Hematopoietic multipotent progenitor cell treated with erythropoietin and hydrocortisone succinate and interleukin-3 and kit ligand, for 8 days (in vitro differentiated cells): ENCODE data around the gene ANKRD63.

Experiments
- DNase-seq: peaks from one replicate; pipeline ENCODE4 v3.0.0-alpha.2; 2015

Gene ANKRD63

DNA sequence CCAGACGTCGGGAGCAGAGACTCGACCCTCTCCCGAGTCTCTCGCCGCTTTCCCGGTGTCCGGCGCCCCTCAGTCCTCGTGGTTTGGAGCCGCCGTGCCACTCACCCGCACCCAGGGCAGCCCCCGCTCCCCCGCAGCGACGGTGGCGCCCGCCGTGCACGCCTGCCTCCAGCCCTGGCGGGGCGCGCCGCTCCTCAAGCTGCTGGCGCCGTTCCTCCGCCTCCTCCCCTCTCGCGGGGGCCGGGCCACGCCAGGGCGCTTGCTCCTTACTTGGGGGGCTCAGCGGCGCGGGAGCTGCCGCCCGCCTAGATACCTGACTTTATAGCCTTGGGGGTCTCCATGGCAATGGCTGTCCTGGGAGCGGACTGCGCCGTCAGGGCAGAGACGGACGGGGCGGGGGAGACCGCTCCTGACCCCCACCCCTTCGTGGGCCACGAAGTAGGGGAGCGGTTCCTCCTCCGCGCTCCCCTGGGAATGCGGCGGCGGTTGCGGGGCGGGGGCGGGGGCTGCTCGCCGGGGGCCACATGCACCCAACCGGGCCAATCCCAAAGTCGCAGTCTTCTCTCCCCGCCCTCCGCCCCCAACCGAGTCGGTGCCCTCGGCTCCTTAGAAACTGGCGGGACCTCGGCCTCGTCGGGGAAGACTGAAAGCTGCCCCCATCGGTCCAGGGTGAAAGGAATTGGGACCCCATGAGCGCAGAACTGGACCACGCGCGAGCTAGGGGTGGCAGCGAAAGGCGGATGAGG is at the start of gene ANKRD63:
Gene ANKRD63 (minus strand): TSS at position 196 of the 746 bp plus-strand sequence. CDS start 478 bp downstream, outside the sequence.
- peak; percentile 26 for DNase-seq

DNA sequence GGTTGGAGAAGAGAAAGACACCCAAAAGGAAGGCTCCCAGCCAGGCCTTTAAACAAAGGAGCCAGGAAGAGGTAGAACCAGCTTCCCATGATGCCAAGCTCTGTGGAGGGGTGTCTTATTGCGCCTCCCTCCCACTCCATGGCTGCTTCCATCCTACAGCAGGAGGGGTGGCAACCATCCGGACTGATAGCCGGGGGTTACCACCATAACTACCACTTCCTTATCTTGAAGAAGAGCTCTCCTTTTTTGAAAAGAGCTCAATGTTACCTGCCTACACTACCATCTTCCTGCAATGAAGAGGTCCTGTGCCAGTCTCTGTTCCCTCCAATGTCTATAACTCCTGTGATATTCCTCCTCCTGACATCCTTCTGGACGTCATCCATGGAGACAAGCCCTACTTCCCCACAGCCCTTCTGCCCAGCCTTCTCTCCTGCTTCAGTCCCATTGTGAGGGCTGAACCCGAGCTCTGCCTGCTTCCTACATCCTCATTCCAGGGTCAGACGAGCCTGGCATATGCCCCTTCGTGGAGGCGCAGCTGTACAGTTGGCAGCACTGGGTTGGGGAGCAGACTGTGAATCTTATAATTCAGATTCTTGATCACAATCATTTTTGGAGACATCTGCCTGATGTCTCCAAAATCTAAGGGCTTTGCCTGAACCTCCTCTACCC is 49.4 kb upstream of the ANKRD63 start:
- no peak for DNase-seq

GRCh38 chr15:40331637-40332036 is 48.8 kb upstream of the ANKRD63 start:
- no peak for DNase-seq

- no peak for DNase-seq
Measured at GRCh38 chr15:40331026-40331425, 48.2 kb upstream of the ANKRD63 start.

- peak; percentile 78 for DNase-seq
Measured at GRCh38 chr15:40330368-40330836, 47.5 kb upstream of the ANKRD63 start.

DNA sequence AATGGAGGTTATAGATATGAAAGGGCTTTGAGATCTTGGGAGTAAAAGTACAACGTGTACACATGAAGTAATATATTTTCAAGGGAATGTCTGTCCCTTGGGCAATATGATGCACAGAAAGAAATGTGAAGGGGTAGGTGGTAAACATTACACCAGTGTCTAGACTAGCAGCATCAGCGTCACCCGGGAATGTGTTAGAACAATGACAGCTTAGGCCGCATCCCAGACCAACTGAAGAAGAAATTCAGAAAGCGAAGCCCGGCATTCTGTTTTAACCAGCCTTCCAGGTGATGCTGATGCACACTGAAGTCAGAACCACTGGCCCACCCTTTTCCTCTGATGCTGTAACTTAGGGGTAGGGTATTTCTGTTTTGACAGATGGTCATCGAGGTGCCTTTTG is 46.9 kb upstream of the ANKRD63 start:
- no peak for DNase-seq

DNA sequence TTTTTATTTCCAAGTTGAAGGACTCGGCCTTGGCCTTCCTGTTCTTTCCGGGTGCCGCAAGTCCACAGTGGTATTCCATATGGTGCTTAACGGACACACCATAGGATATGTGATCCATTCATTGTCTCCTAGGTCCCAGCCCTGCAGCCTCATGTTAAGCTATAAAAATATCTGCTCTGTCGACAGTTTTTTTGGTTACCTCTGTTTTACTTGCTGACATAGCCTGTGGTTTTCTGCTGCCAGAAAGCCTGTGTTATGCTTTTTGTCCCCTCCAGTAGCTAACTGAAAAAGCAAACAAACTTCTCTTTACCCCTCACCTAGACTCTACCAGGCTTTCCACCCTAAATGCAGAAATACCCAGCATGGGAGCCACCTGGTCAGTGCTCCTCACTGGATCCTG is 45.9 kb upstream of the ANKRD63 start:
- no peak for DNase-seq

DNA sequence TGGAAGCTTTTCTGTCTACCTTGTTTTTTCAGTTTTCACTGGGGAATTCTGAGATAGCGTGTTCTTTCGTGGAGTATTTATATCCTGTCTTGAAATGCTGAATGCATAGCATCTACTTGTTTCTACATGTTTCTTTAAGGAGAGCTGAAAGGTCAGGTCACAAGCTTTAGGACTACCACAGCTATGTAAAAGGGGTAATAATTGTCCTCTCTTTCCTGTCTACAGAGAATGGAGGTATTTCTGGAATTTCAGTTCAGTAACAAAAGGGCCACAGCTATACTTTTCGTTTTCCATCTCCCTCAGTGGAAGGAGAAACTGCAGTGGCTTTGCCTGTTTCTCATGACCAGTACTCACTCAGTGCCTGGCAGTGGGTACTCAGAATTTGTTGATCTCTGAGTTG is 45.3 kb upstream of the ANKRD63 start:
- no peak for DNase-seq

- no peak for DNase-seq
Measured at GRCh38 chr15:40327457-40327856, 44.6 kb upstream of the ANKRD63 start.

DNA sequence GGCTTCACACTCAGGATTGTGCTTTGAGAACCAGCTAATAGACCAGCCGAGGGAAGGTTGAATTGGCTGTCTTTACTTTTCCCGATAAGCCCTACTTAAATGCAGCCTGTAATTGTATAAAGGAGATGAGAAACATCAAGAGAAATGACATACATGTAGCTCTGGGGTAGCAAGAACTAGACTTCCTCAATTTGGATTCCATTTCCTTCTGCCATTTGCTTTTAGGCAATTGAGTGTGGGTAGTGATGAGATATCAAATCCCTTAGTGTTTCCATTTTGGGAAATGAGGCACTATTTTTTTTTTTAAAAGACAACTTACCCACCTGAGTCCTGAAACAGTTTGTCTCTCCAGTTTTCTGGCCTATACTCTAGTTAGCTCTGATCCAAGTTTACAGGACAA is 42.8 kb upstream of the ANKRD63 start:
- no peak for DNase-seq

DNA sequence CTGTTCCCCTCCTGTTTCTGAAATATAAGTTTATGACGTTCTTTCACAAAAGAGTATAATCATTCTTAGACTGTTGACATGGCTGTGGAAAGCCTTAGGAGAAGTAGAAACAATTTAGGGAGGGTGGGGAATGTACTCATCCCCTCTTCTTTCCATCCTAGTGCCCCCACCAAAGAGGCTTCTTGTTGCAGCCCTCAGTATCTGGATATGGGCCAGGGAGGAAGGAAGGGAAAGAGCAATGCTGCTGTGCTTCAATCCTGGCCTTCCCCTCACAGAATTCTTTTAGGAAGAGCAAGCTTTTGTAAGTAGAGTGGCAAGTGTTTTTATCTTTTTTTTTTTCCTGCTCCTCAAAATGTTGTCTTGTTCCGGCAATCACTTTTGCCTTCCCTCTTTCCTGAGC is 42.3 kb upstream of the ANKRD63 start:
- DNase-seq, result no peak

- DNase-seq, result no peak
Measured at GRCh38 chr15:40323953-40324937, 41.4 kb upstream of the ANKRD63 start.

DNA sequence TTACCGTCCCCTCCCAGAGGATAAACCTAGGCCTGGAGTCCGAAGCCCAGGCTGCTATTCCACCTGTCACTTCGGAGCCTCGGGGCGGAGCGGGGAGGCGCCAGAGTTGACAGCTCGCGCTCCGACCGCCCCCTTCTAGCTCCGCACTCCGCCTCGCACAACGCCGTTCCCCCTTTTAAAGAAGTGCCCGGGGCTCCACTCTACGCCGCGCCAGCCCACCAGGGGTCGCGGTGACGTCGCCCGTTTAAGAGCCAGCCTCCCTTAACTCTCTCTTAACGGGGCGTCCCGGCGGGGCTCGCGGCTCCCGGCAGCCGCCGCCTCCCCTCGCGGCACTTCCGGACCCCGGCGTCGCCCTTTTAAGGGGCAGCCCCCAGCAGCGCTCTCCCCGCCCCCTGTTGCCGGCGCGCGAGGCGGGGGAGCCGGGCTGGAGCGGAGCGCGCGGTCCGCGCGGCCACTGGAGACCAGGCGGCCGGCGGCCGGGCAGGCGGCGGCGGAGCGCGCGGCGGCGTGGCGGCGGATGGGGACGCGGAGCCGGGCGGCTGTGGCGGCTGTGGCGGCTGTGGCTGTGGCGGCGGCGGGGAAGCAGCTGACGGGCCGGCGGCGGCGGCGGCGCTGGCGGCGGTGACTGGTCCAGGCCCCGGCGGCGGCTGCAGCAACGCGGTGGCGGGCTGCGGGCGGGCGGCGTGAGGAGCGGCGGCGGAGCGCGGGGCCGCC is 40.5 kb upstream of the ANKRD63 start, which contains the start of gene INAFM2:
Gene INAFM2 (plus strand): TSS at position 454 of the 714 bp plus-strand sequence. CDS start 364 bp downstream, outside the sequence.
- DNase-seq, result peak; percentile 94

DNA sequence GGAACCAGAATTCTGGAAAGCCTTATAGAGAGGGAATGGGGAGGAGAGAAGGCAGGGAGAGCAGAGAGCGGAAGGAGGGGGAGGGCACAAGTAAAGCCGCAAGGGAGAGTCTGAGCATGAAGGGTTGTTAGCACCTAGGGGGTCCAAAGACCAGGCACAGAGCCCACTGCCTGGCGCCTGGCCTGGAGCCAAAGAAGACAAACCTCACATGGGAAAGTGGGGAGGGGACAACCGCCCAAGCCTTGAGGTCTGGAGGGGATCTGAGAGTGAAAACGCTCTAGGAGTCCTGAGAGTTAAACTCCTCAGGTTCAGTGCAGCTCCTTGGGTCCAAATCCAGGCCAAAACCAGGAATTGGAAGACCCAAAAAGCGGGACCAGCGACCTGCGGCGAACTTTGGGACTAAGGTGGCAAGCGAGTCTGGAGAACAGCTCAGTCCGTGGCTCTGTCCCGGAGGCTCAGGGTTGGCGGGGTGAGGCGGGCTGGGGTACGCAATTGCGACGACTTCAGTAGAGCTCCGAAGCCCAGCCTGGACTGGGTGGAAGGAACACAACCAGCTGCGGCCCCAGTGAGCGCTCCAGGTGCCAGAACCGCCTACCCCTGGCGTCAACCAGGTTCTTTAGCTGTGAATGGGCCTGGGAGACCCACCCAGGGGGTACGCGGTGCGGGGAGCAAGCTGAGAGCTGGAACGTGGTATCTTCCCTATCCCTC is 39.8 kb upstream of the ANKRD63 start:
- DNase-seq, result no peak

GRCh38 chr15:40320931-40321371 is 38.1 kb upstream of the ANKRD63 start:
- peak; percentile 78 for DNase-seq

DNA sequence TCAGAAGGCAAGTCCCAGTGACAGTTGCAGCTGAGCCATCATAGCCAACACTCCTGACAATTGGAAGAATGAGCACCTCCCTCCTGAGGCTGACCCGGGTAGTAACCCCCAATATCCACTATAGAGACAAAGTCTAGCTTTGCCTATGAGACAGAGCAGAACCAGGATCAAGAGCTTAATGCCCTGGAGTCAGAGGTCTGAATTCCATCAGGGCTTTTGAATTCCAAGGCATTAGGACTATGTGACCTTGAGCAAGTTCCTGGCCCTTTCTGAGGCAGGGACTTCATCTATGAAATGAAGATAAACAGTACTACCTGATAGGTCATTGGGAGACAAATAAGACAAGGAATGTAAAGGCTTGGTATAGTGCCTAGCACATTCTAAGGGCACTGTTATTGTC is 37.5 kb upstream of the ANKRD63 start:
- no peak for DNase-seq

DNA sequence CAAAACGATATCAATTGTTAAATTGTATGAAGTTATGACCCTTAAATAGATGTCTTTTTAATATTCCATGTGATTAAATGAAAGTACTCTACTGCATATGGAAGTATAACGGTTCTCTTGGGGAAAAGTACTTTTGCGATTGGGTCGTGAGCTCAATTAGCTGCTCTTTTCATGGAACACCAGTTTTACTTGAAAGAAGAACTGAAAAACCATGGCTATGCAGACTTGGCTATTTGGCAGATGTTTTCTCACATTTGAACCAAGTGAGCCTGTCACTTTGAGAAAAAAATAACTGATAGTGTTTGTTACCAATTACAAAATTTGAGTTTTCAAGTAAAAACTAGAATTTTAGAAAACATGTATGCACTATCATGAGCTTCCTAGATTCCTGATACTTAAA is 34.7 kb upstream of the ANKRD63 start:
- DNase-seq, result no peak

DNA sequence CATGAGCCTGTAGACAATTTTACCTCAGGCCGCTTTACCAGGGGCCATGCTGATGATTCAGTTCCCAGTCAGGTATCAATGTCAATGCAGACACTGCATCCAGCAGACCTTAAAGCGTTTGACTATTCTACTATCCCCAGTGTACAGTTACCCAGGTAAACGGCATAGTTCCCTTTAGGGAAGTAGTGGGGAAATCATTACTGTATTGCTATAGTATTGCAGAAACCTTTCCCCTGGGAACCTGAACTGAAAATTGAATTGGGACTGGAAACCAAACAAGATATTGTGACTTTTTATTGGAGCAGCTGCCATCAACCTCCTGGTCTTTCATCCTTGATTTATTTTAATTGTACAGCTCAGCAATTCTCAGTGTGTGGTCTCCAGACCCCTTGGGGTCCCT is 34.1 kb upstream of the ANKRD63 start:
- no peak for DNase-seq

DNA sequence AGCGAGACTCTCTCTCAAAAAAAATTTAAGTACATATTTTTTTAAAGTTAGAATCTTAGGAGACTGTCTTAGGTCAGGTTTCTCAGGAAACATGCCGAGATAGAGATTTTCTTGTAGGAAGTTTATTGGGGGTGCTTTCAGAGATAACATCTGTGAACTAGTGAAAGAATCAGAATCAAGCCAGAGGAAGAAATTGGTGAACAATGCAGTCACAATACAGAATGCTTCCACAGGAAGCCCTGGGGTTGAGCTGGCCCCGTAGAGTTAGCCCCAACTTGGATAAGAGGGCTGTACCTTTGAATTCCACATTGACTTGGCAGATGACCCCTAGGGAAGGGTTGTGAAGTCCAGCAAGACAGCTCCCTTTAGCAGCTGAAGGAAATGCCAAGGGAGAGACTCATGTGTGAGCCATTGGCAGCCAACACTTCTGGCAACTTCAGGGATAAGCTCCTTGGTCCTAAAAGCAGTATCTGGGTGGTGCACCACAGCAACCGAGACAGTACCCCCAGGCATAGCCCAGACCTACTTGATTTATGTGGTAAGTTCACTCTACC is 31.9 kb upstream of the ANKRD63 start:
- DNase-seq, result no peak

- DNase-seq, result peak; percentile 69
Measured at GRCh38 chr15:40313531-40314398, 30.9 kb upstream of the ANKRD63 start.
